Testis (tissue), 2 donors: ENCODE measurements around the gene BTRC.

ENCODE experiments used
- CTCF ChIP-seq, 3 experiments: fragments of 450-650 bp in 2 of 3; fragments of 200-600 bp in 1 of 3; sonication (generic) in 1 of 3; IDR thresholded peaks; one replicate each; pipeline ENCODE4 v1.5.1; 2016 to 2019; ENCODE audit warnings: antibody characterized with exemption in 3 of 3, mild to moderate bottlenecking in 2 of 3, moderate library complexity in 1 of 3
- POLR2A ChIP-seq: fragments of 450-650 bp; IDR thresholded peaks from one replicate; pipeline ENCODE4 v1.6.1; 2017; ENCODE audit warnings: antibody characterized with exemption, mild to moderate bottlenecking, moderate library complexity

GRCh38 chr10:101566333-101567164 lies 212.6 kb downstream of the BTRC start:
- TF ChIP-seq POLR2A (no peak), CTCF (IDR thresholded peaks at IDR 0.05) (no peak)
